B cell (primary cell): ENCODE results near the gene NAPA. TPM values are rescaled to one million over a fixed set of nuclear protein-coding genes. Genes with fewer than 3 reads are reported as not detected.

Experiments
- ATAC-seq: fragments of 200-7000 bp; cut with Tn5 transposase; one replicate; pipeline ENCODE4 v1.10.0; 2021; ENCODE audit warnings: low read depth, mild to moderate bottlenecking, moderate number of reproducible peaks, moderate library complexity
- CTCF ChIA-PET: fragments of 350-600 bp; sonication (Branson Sonifier 250); formaldehyde crosslinking; loops from one replicate; lab custom pipeline; 2021; ENCODE audit warnings: antibody characterized with exemption, inconsistent platforms; lab: Charles Lee
- POLR2A ChIA-PET: fragments of 350-600 bp; sonication (Branson Sonifier 250); formaldehyde crosslinking; loops from one replicate; lab custom pipeline; 2021; ENCODE audit warnings: antibody characterized with exemption; lab: Charles Lee
- DNase-seq: peaks from one replicate; pipeline ENCODE4 v3.0.0; 2013
- H2AFZ ChIP-seq: 2 replicates; pipeline ENCODE4 v1.6.1; 2012; ENCODE audit warnings: mild to moderate bottlenecking, low read depth, low read length; ENCODE audit not compliant: insufficient read depth, poor library complexity, severe bottlenecking
- H3K27ac ChIP-seq, 2 donors: 1 replicate in 1 of 2; 2 replicates in 1 of 2; pipeline ENCODE4 v1.5.1; 2012 to 2013; ENCODE audit warnings: low read length in 2 of 2, mild to moderate bottlenecking in 2 of 2, moderate library complexity in 1 of 2
- H3K27me3 ChIP-seq, 4 experiments: fragments of 200-600 bp in 1 of 4; sonication (generic) in 1 of 4; replicated peaks in 1 of 4; 1 replicate in 2 of 4; 2 replicates in 2 of 4; pipeline versions ENCODE4 v1.6.1 to v1.7.0; 2013 to 2016; ENCODE audit warnings: low read length in 3 of 4, mild to moderate bottlenecking in 2 of 4, mixed read lengths in 1 of 4, moderate library complexity in 1 of 4; ENCODE audit not compliant: insufficient read depth in 4 of 4, control insufficient read depth in 3 of 4; ENCODE audit errors: control extremely low read depth in 1 of 4
- H3K36me3 ChIP-seq, 2 experiments: replicated peaks in 1 of 2; 1 replicate in 1 of 2; 2 replicates in 1 of 2; pipeline versions ENCODE4 v1.6.1 to v1.7.1; 2013; ENCODE audit warnings: low read length in 1 of 2; ENCODE audit not compliant: insufficient read depth in 2 of 2, control insufficient read depth in 1 of 2; ENCODE audit errors: control extremely low read depth in 1 of 2, extremely low read depth in 1 of 2
- H3K4me1 ChIP-seq, 2 donors: fragments of 200-600 bp in 1 of 2; sonication (generic) in 1 of 2; 1 replicate in 1 of 2; 2 replicates in 1 of 2; pipeline versions ENCODE4 v1.5.1 to v1.6.1; 2013 to 2017; ENCODE audit warnings: low read length in 2 of 2; ENCODE audit not compliant: control insufficient read depth in 2 of 2, insufficient read depth in 2 of 2
- H3K4me2 ChIP-seq: replicated peaks from 2 replicates; pipeline ENCODE3; 2012; ENCODE audit warnings: mild to moderate bottlenecking, low read depth, low read length; ENCODE audit not compliant: poor library complexity, severe bottlenecking
- H3K4me3 ChIP-seq, 5 experiments: fragments of 200-600 bp in 1 of 5; sonication (generic) in 1 of 5; 1 replicate in 3 of 5; 2 replicates in 2 of 5; pipeline versions ENCODE4 v1.5.1 to v1.7.0; 2011 to 2016; ENCODE audit warnings: low read length in 4 of 5, mild to moderate bottlenecking in 4 of 5, low read depth in 2 of 5, control low read depth in 1 of 5, moderate library complexity in 1 of 5; ENCODE audit not compliant: insufficient read depth in 1 of 5; ENCODE audit errors: control extremely low read depth in 1 of 5, extremely low read depth in 1 of 5
- H3K79me2 ChIP-seq: fragments of 200-600 bp; sonication (generic); one replicate; pipeline ENCODE4 v1.6.0; 2016; ENCODE audit warnings: low read length; ENCODE audit not compliant: control insufficient read depth, insufficient read depth
- H3K9ac ChIP-seq: fragments of 200-600 bp; sonication (generic); 2 replicates; pipeline ENCODE4 v1.6.1; 2017; ENCODE audit warnings: mild to moderate bottlenecking, low read length, moderate library complexity
- H3K9me3 ChIP-seq, 3 donors: one replicate each; pipeline versions ENCODE4 v1.6.1 to v1.7.1; 2013; ENCODE audit warnings: low read length in 2 of 3; ENCODE audit not compliant: control insufficient read depth in 2 of 3, insufficient read depth in 1 of 3; ENCODE audit errors: control extremely low read depth in 1 of 3
- H4K20me1 ChIP-seq: 2 replicates; pipeline ENCODE4 v1.6.0; 2012; ENCODE audit warnings: mild to moderate bottlenecking, low read length; ENCODE audit not compliant: insufficient read depth, control insufficient read depth, poor library complexity, severe bottlenecking
- H3K27ac Mint-ChIP-seq: one replicate; pipeline ENCODE4 v1.8.0; 2021; ENCODE audit warnings: mixed read lengths
- H3K27me3 Mint-ChIP-seq: one replicate; pipeline ENCODE4 v1.8.0; 2021; ENCODE audit warnings: mixed read lengths
- H3K4me1 Mint-ChIP-seq: one replicate; pipeline ENCODE4 v1.8.0; 2021; ENCODE audit warnings: mixed read lengths
- H3K4me3 Mint-ChIP-seq: one replicate; pipeline ENCODE4 v1.8.0; 2021; ENCODE audit warnings: mixed read lengths
- H3K9me3 Mint-ChIP-seq: one replicate; pipeline ENCODE4 v1.8.0; 2022; ENCODE audit warnings: mixed read lengths; ENCODE audit not compliant: insufficient read depth
- EZH2 ChIP-seq: IDR thresholded peaks from 2 replicates; pipeline ENCODE4 v1.6.1; 2012; ENCODE audit warnings: borderline replicate concordance, low read depth, mild to moderate bottlenecking, moderate library complexity, low read length; ENCODE audit not compliant: insufficient read depth, poor library complexity, severe bottlenecking
- WGBS: methylation state at CpG from one replicate; pipeline ENCODE4 v1.1.5; 2013; ENCODE audit warnings: missing lambda C conversion rate; ENCODE audit not compliant: insufficient coverage; 5-methylcytosine and 5-hydroxymethylcytosine counted together
- intact Hi-C: fragments of 100-400 bp; cut with micrococcal nuclease; formaldehyde crosslinking; loops from one replicate; pipeline ENCODE4 v1.10.0; 2022
- polyA plus RNA-seq: library from polyadenylated mRNA; depleted of rRNA; stranded (reverse); fragments of >200 nt; gene quantifications from 2 replicates; pipeline ENCODE4 v1.2.3, GENCODE V29; 2012
- total RNA-seq, 2 donors: library from RNA; stranded (reverse); fragments of 120-200 nt in 1 of 2; gene quantifications; 1 replicate in 1 of 2; 2 replicates in 1 of 2; pipeline versions ENCODE4 v1.2.3 to v1.2.4, GENCODE V29; 2013 to 2022
- TF ChIP-seq, protein P1 (sequence below): fragments of 200-600 bp; IDR thresholded peaks from one replicate; pipeline ENCODE4 v1.8.0; 2022; ENCODE audit warnings: antibody characterized with exemption, mild to moderate bottlenecking

Gene NAPA
- total and polyA plus RNA-seq, 2 donors (not counting 1 experiment from before 2014, with no cell fraction given): 66.8 to 86.5 TPM

- H3K4me2 ChIP-seq: no peak overlapping the region
- TF ChIP-seq EZH2: no peak
- TF ChIP-seq, protein P1, sequence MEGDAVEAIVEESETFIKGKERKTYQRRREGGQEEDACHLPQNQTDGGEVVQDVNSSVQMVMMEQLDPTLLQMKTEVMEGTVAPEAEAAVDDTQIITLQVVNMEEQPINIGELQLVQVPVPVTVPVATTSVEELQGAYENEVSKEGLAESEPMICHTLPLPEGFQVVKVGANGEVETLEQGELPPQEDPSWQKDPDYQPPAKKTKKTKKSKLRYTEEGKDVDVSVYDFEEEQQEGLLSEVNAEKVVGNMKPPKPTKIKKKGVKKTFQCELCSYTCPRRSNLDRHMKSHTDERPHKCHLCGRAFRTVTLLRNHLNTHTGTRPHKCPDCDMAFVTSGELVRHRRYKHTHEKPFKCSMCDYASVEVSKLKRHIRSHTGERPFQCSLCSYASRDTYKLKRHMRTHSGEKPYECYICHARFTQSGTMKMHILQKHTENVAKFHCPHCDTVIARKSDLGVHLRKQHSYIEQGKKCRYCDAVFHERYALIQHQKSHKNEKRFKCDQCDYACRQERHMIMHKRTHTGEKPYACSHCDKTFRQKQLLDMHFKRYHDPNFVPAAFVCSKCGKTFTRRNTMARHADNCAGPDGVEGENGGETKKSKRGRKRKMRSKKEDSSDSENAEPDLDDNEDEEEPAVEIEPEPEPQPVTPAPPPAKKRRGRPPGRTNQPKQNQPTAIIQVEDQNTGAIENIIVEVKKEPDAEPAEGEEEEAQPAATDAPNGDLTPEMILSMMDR: no peak
- no peaks in the 10 kb centered on the region for H4K20me1 ChIP-seq
- H2AFZ ChIP-seq: no peak overlapping the region
- H3K36me3 ChIP-seq: no peaks in the 10 kb centered on the region
- peaks cover 2 to 51% (median 22%) of the 10 kb centered on the region in 4 experiments for H3K27me3 ChIP-seq
- no peaks in the 10 kb centered on the region for H3K79me2 ChIP-seq
- DNase-seq (no peak), ATAC-seq (no peak)
- Mint-ChIP-seq H3K4me1 (peaks cover 41% of the 10 kb centered on the region), H3K9me3 (no peaks in the 10 kb centered on the region), H3K4me3 (no peak overlapping the region), H3K27me3 (peaks cover 23% of the 10 kb centered on the region), H3K27ac (no peak overlapping the region)
- H3K4me1 ChIP-seq: peaks cover 49 to 50% of the 10 kb centered on the region in 2 donors
- intact Hi-C loops: no loop called here
- ChIA-PET CTCF (interaction anchor here (1.5 to 1.6 kb wide), 2 partner anchors 10 to 84 kb away, joined by 3 to 4 read pairs; no protein-coding TSS in a partner anchor), POLR2A (no interaction called here)
- H3K27ac ChIP-seq: no peak overlapping the region
- 87% methylated on average over 6 of the region's 6 CpGs for WGBS
- no peak overlapping the region for H3K9ac ChIP-seq
- peaks cover 0 to 10% (median 0%) of the 10 kb centered on the region in 3 donors for H3K9me3 ChIP-seq
- no peak overlapping the region for H3K4me3 ChIP-seq
Measured at GRCh38 chr19:47520839-47521238, 6.0 kb upstream of the NAPA start.

DNA sequence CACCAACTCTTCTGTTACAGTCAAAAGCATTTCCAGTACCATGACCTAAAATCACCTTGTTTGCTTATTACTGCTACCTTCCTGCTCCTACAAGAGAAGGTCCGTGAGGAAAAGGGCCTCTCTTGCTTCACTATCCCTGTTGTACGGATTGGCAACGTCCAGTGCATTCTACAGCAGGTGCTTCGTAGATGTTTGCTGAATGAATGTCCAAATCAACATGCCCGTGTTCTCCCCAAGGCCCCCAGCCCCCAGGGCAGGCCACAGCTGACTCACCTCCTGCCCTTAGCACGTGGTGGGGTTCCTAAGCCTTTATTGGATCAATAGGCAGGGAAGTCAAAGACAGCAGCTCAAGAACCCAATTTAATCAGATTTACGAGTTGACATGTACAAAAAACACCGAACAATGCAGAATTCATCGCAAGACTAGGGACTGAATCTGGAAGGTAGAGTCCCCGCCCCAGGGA is 5.5 kb upstream of the NAPA start:
- H3K4me1 ChIP-seq: peaks cover 52 to 54% of the 10 kb centered on the region in 2 donors
- no peak overlapping the region for H3K4me2 ChIP-seq
- peaks cover 23% of the 10 kb centered on the region for H3K27me3 Mint-ChIP-seq
- no peak overlapping the region for H2AFZ ChIP-seq
- no peaks in the 10 kb centered on the region for H3K9me3 Mint-ChIP-seq
- no peaks in the 10 kb centered on the region for H3K79me2 ChIP-seq
- POLR2A ChIA-PET: no interaction called here
- ATAC-seq: no peak
- no peak overlapping the region for H3K9ac ChIP-seq
- H3K9me3 ChIP-seq: peaks cover 0 to 12% (median 0%) of the 10 kb centered on the region in 3 donors
- H3K27ac Mint-ChIP-seq: no peak overlapping the region
- 90% methylated on average over 10 of the region's 10 CpGs for WGBS
- H3K4me3 ChIP-seq: no peak overlapping the region
- no peaks in the 10 kb centered on the region for H4K20me1 ChIP-seq
- H3K27ac ChIP-seq: no peak overlapping the region
- intact Hi-C loops: no loop called here
- H3K4me1 Mint-ChIP-seq: peaks cover 44% of the 10 kb centered on the region
- no peaks in the 10 kb centered on the region for H3K36me3 ChIP-seq
- TF ChIP-seq, protein P1: no peak
- TF ChIP-seq EZH2: no peak
- no peak overlapping the region for H3K4me3 Mint-ChIP-seq
- H3K27me3 ChIP-seq: peaks cover 2 to 51% (median 22%) of the 10 kb centered on the region in 4 experiments
- CTCF ChIA-PET: interaction anchor here (1.0 to 1.5 kb wide), 2 partner anchors 8 to 10 kb away, joined by 3 read pairs; no protein-coding TSS in a partner anchor
- DNase-seq: no peak
